Testis (tissue), 2 donors: ENCODE results near the gene FRMD4B.

Source experiments
- POLR2A ChIP-seq: fragments of 450-650 bp; IDR thresholded peaks from one replicate; pipeline ENCODE4 v1.6.1; 2017; ENCODE audit warnings: antibody characterized with exemption, mild to moderate bottlenecking, moderate library complexity
- TF ChIP-seq, protein P1 (sequence below), 3 experiments: fragments of 450-650 bp in 2 of 3; fragments of 200-600 bp in 1 of 3; sonication (generic) in 1 of 3; IDR thresholded peaks; one replicate each; pipeline ENCODE4 v1.5.1; 2016 to 2019; ENCODE audit warnings: antibody characterized with exemption in 3 of 3, mild to moderate bottlenecking in 2 of 3, moderate library complexity in 1 of 3

DNA sequence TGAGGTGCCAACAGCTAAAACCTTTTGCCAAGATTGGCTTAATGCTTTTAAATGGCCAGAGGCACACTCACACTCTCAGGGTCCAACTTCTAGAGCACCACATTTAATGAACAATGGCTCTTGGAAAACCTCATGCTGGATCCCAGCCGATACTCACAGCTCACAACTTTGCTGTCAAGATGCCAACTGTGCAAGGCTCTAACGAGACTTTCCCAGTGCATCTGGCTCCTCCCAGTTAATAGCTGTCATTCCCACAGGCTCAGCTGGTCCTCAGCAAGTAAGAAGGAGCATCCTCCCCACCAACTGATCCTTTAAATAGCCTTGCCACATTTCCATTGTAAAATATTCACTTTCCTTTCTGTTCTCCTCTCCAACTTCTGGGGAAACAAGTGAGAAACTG lies 20.3 kb upstream of the FRMD4B start:
- no peak for TF ChIP-seq POLR2A
- TF ChIP-seq, protein P1, sequence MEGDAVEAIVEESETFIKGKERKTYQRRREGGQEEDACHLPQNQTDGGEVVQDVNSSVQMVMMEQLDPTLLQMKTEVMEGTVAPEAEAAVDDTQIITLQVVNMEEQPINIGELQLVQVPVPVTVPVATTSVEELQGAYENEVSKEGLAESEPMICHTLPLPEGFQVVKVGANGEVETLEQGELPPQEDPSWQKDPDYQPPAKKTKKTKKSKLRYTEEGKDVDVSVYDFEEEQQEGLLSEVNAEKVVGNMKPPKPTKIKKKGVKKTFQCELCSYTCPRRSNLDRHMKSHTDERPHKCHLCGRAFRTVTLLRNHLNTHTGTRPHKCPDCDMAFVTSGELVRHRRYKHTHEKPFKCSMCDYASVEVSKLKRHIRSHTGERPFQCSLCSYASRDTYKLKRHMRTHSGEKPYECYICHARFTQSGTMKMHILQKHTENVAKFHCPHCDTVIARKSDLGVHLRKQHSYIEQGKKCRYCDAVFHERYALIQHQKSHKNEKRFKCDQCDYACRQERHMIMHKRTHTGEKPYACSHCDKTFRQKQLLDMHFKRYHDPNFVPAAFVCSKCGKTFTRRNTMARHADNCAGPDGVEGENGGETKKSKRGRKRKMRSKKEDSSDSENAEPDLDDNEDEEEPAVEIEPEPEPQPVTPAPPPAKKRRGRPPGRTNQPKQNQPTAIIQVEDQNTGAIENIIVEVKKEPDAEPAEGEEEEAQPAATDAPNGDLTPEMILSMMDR (IDR thresholded peaks at IDR 0.05): no peak
